Neural progenitor cell (in vitro differentiated cells): ENCODE measurements around the gene PSEN1.

Experiments
- CTCF ChIP-seq: fragments of 200-600 bp; sonication (generic); IDR thresholded peaks from 2 replicates; pipeline ENCODE4 v1.5.1; 2017; ENCODE audit warnings: antibody characterized with exemption, mild to moderate bottlenecking
- EZH2 ChIP-seq: fragments of 200-600 bp; sonication (generic); IDR thresholded peaks from 2 replicates; pipeline ENCODE4 v1.6.1; 2017; ENCODE audit warnings: antibody characterized with exemption, mild to moderate bottlenecking, moderate library complexity

- no peak for TF ChIP-seq CTCF
- no peak for TF ChIP-seq EZH2
Measured at GRCh38 chr14:73263606-73264005, 127.3 kb downstream of the PSEN1 start.
